Gastroesophageal sphincter (tissue), 3 donors: ENCODE data around the gene CARD16.

ENCODE experiments used
- EP300 ChIP-seq: sonication (generic); formaldehyde crosslinking; IDR thresholded peaks from one replicate; pipeline ENCODE4 v1.6.1; 2017; ENCODE audit warnings: antibody characterized with exemption, mild to moderate bottlenecking
- POLR2A ChIP-seq, 2 donors: fragments of 450-650 bp; IDR thresholded peaks; one replicate each; pipeline ENCODE4 v1.6.1; 2017; ENCODE audit warnings: antibody characterized with exemption in 2 of 2, mild to moderate bottlenecking in 2 of 2, moderate library complexity in 1 of 2
- POLR2AphosphoS5 ChIP-seq: sonication (generic); formaldehyde crosslinking; IDR thresholded peaks from one replicate; pipeline ENCODE4 v1.6.1; 2017; ENCODE audit warnings: antibody characterized with exemption
- TF ChIP-seq, protein P1 (sequence below), 4 experiments: fragments of 200-600 bp in 2 of 4; fragments of 450-650 bp in 2 of 4; sonication (generic) in 1 of 4; IDR thresholded peaks; one replicate each; pipeline ENCODE4 v1.5.1; 2017 to 2019; ENCODE audit warnings: antibody characterized with exemption in 4 of 4, mild to moderate bottlenecking in 2 of 4, moderate library complexity in 2 of 4

DNA sequence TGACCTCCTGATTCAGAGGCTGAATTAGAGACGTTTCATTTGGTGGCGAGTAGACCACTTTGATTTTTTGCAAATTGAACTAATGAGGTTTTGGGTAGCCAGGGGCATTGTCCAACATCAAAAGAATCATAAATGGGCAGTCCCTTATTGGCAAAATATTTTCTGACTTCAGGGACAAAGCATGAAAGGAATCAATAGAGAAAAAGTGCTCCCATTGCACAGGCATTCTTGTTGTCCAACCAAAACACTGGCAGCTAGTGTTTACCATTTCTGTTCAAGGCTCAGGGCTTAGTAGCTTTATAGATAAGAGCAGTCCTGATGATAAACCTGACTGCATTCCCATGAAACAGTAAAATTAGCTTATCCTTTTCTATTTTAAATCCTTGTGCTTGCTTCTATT lies 6.4 kb upstream of the CARD16 start:
- TF ChIP-seq, protein P1, sequence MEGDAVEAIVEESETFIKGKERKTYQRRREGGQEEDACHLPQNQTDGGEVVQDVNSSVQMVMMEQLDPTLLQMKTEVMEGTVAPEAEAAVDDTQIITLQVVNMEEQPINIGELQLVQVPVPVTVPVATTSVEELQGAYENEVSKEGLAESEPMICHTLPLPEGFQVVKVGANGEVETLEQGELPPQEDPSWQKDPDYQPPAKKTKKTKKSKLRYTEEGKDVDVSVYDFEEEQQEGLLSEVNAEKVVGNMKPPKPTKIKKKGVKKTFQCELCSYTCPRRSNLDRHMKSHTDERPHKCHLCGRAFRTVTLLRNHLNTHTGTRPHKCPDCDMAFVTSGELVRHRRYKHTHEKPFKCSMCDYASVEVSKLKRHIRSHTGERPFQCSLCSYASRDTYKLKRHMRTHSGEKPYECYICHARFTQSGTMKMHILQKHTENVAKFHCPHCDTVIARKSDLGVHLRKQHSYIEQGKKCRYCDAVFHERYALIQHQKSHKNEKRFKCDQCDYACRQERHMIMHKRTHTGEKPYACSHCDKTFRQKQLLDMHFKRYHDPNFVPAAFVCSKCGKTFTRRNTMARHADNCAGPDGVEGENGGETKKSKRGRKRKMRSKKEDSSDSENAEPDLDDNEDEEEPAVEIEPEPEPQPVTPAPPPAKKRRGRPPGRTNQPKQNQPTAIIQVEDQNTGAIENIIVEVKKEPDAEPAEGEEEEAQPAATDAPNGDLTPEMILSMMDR (IDR thresholded peaks at IDR 0.05) = no peak
- TF ChIP-seq POLR2A (IDR thresholded peaks at IDR 0.05) (no peak), POLR2AphosphoS5 (no peak), EP300 (no peak)
